Cardiac septum (tissue), 1 donor: ENCODE results near the gene C3orf18. TPM values are rescaled to one million over a fixed set of nuclear protein-coding genes. Genes with fewer than 3 reads are reported as not detected.
A peak's percentile ranks its signal among the peaks of the same experiment; 100 is the strongest.

Experiments
- DNase-seq: peaks from one replicate; pipeline ENCODE4 v3.0.0-alpha.2; 2020; ENCODE audit warnings: low spot score
- intact Hi-C: fragments of 100-400 bp; cut with DNase I; formaldehyde crosslinking; loops from one replicate; pipeline ENCODE4 v1.14.0; 2022
- long read RNA-seq: library from polyadenylated mRNA; unstranded; transcript quantifications from one replicate; pipeline ENCODE4 v2.0.0, GENCODE V29; 2021
- total RNA-seq: library from RNA; stranded (reverse); fragmentation: NEBNext Ultra II Directional; extraction: Animal tissue kit (Norgen Biotek cat#: 25700); gene quantifications from one replicate; pipeline ENCODE4 v1.2.1, GENCODE V29; 2021
- donor health status: DM: no; HTN: no; CAD: no.

The C3orf18 gene
- 35.7 TPM for total RNA-seq
- long read RNA-seq, transcript C3orf18-201 (6 exons, 2,655 nt): minor isoform, 8 of 101 reads
- long read RNA-seq, transcript C3orf18-210 (4 exons, 788 nt): major isoform, 35 of 101 reads
- long read RNA-seq, transcript C3orf18-203 (5 exons, 2,486 nt): minor isoform, 31 of 101 reads
- long read RNA-seq, partial matches to known transcripts: 3 of 101 reads
- long read RNA-seq, other reads (novel, unspliced or antisense): 18 of 101 reads

- intact Hi-C loops: loop anchor here (5.0 kb wide), 1 partner anchor 825 kb away; the partner anchor contains the start of gene RBM15B
- peak; percentile 97 for DNase-seq
Observed at GRCh38 chr3:50567386-50568167, at the start of gene C3orf18. TSS of gene C3orf18 (minus strand) at chr3:50567747. CDS start at chr3:50565699, 2,048 bp downstream.

- peak; percentile 98 for DNase-seq
- intact Hi-C loops: loop anchor here (5.0 kb wide), 1 partner anchor 771 kb away; the partner anchor contains the start of gene MANF
Observed at GRCh38 chr3:50616770-50617095, 49.2 kb upstream of the C3orf18 start.

- intact Hi-C loops: loop anchor here (5.0 kb wide), 1 partner anchor 771 kb away; the partner anchor contains the start of gene MANF
- peak; percentile 92 for DNase-seq
Observed at GRCh38 chr3:50616003-50616769, 48.6 kb upstream of the C3orf18 start.

- intact Hi-C loops: loop anchor here (1.0 to 5.0 kb wide), 3 partner anchors 57 to 772 kb away; partner anchors contain the start of gene MANF
- no peak for DNase-seq
Observed at GRCh38 chr3:50615190-50615589, 47.6 kb upstream of the C3orf18 start.

- no peak for DNase-seq
Observed at GRCh38 chr3:50612970-50613846, 45.7 kb upstream of the C3orf18 start.

GRCh38 chr3:50612234-50612882, 44.8 kb upstream of the C3orf18 start:
- DNase-seq: no peak
- intact Hi-C loops: loop anchor here (5.0 kb wide), 2 partner anchors 95 to 260 kb away; partner anchors contain the start of genes CYB561D2 and NPRL2

More at GRCh38 chr3:50612970-50613846, 45.7 kb upstream of the C3orf18 start:
- intact Hi-C loops: loop anchor here (5.0 kb wide), 2 partner anchors 96 to 261 kb away; partner anchors contain the start of genes CYB561D2 and NPRL2

- intact Hi-C loops: loop anchor here (5.0 kb wide), 2 partner anchors 94 to 259 kb away; partner anchors contain the start of genes CYB561D2 and NPRL2
- DNase-seq: peak; percentile 97
Observed at GRCh38 chr3:50611464-50612233, 44.1 kb upstream of the C3orf18 start, which contains the start of gene CISH. TSS of gene CISH (minus strand) at chr3:50611774. CDS start at chr3:50611650, 124 bp downstream.

GRCh38 chr3:50610992-50611463, 43.5 kb upstream of the C3orf18 start:
- DNase-seq: no peak
- intact Hi-C loops: loop anchor here (5.0 kb wide), 2 partner anchors 94 to 259 kb away; partner anchors contain the start of genes CYB561D2 and NPRL2

- intact Hi-C loops: loop anchor here (5.0 kb wide), 2 partner anchors 93 to 258 kb away; partner anchors contain the start of genes CYB561D2 and NPRL2
- DNase-seq: no peak
Observed at GRCh38 chr3:50610181-50610971, 42.8 kb upstream of the C3orf18 start.

- intact Hi-C loops: loop anchor here (5.0 kb wide), 2 partner anchors 92 to 257 kb away; partner anchors contain the start of genes CYB561D2 and NPRL2
- DNase-seq: no peak
Observed at GRCh38 chr3:50609763-50610085, 42.2 kb upstream of the C3orf18 start.

- intact Hi-C loops: no loop called here
Observed at GRCh38 chr3:50609071-50609762, 41.7 kb upstream of the C3orf18 start.

GRCh38 chr3:50608278-50608677, 40.7 kb upstream of the C3orf18 start:
- no peak for DNase-seq
- intact Hi-C loops: no loop called here

More at GRCh38 chr3:50609071-50609762, 41.7 kb upstream of the C3orf18 start:
- no peak for DNase-seq

GRCh38 chr3:50607271-50608091, 39.9 kb upstream of the C3orf18 start:
- DNase-seq: no peak
- intact Hi-C loops: no loop called here

GRCh38 chr3:50606596-50606995, 39.0 kb upstream of the C3orf18 start:
- no peak for DNase-seq
- intact Hi-C loops: no loop called here

GRCh38 chr3:50605901-50606326, 38.4 kb upstream of the C3orf18 start:
- intact Hi-C loops: no loop called here
- DNase-seq: no peak
